MM.1S (cell line): Measurements from ENCODE around the gene TMEM43.

ENCODE experiments used
- DNase-seq: peaks from one replicate; pipeline ENCODE4 v3.0.0-alpha.2; 2015
- H2AFZ ChIP-seq: fragments of 300-600 bp; sonication (generic); 2 replicates; pipeline ENCODE4 v1.6.0; 2016; ENCODE audit warnings: antibody characterized with exemption, low read length
- H3F3A ChIP-seq: fragments of 300-600 bp; sonication (generic); 2 replicates; pipeline ENCODE4 v1.6.1; 2016; ENCODE audit warnings: mild to moderate bottlenecking, antibody characterized with exemption, low read length, moderate library complexity, mixed read lengths; ENCODE audit not compliant: insufficient read depth
- H3K27ac ChIP-seq: fragments of 300-600 bp; sonication (generic); 2 replicates; pipeline ENCODE4 v1.5.1; 2016; ENCODE audit warnings: mild to moderate bottlenecking, low read length
- H3K27me3 ChIP-seq: fragments of 300-600 bp; sonication (generic); replicated peaks from 2 replicates; pipeline ENCODE4 v1.6.0; 2016; ENCODE audit warnings: low read length; ENCODE audit not compliant: insufficient read depth
- H3K36me3 ChIP-seq: fragments of 300-600 bp; sonication (generic); replicated peaks from 2 replicates; pipeline ENCODE4 v1.6.1; 2016; ENCODE audit warnings: mild to moderate bottlenecking, low read length, mixed read lengths; ENCODE audit not compliant: insufficient read depth
- H3K4me1 ChIP-seq: fragments of 300-600 bp; sonication (generic); 2 replicates; pipeline ENCODE4 v1.6.1; 2016; ENCODE audit warnings: low read length, mixed read lengths
- H3K4me2 ChIP-seq: fragments of 300-600 bp; sonication (generic); 2 replicates; pipeline ENCODE4 v1.6.0; 2016; ENCODE audit warnings: low read depth, low read length
- H3K4me3 ChIP-seq: fragments of 300-600 bp; sonication (generic); 2 replicates; pipeline ENCODE4 v1.5.1; 2016; ENCODE audit warnings: low read length, mixed read lengths
- H3K79me2 ChIP-seq: fragments of 300-600 bp; sonication (generic); 2 replicates; pipeline ENCODE4 v1.6.1; 2016; ENCODE audit warnings: mixed run types, low read length, mixed read lengths
- H3K9ac ChIP-seq: fragments of 300-600 bp; sonication (generic); 2 replicates; pipeline ENCODE4 v1.6.1; 2016; ENCODE audit warnings: low read length, mixed read lengths
- H3K9me2 ChIP-seq: fragments of 300-600 bp; sonication (generic); replicated peaks from 2 replicates; pipeline ENCODE4 v1.6.1; 2016; ENCODE audit warnings: mild to moderate bottlenecking, low read length, mixed read lengths; ENCODE audit not compliant: insufficient read depth
- H3K9me3 ChIP-seq: fragments of 300-600 bp; sonication (generic); replicated peaks from 2 replicates; pipeline ENCODE4 v1.6.1; 2016; ENCODE audit warnings: mild to moderate bottlenecking, low read length, mixed read lengths; ENCODE audit not compliant: insufficient read depth
- H4K20me1 ChIP-seq: fragments of 300-600 bp; sonication (generic); 2 replicates; pipeline ENCODE4 v1.6.1; 2016; ENCODE audit warnings: mild to moderate bottlenecking, low read length, moderate library complexity, mixed read lengths; ENCODE audit not compliant: insufficient read depth
- CTCF ChIP-seq: fragments of 300-600 bp; sonication (generic); IDR thresholded peaks from 2 replicates; pipeline ENCODE4 v1.5.1; 2016; ENCODE audit warnings: antibody characterized with exemption, low read length, mixed read lengths
- EZH2 ChIP-seq: fragments of 300-600 bp; sonication (generic); optimal IDR thresholded peaks from 2 replicates; pipeline ENCODE3; 2017; ENCODE audit warnings: low read depth, mild to moderate bottlenecking, antibody characterized with exemption, low read length, mixed read lengths
- EZH2phosphoT487 ChIP-seq: fragments of 300-600 bp; sonication (generic); IDR thresholded peaks from 2 replicates; pipeline ENCODE4 v1.6.1; 2018; ENCODE audit warnings: antibody characterized with exemption, low read length

Gene TMEM43

DNA sequence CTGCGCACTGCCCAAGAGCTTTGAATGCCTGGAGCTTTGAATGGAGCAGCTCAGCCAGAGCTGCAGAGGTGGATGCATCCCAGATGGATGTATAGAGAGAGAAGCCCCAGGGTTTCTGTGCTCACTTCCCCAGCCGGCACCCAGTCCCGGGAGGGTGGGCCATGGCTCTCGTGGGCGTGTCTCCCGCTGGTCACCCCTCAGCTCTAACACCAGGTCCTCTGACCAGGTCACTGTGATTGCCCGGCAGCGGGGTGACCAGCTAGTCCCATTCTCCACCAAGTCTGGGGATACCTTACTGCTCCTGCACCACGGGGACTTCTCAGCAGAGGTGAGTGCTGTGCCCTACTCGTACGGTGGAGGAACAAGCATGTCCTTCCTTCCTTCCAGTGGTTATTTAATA is 10.7 kb downstream of the TMEM43 start:
- Histone ChIP-seq H3K4me2 (no peak overlapping the region), H3K36me3 (peaks cover 13% of the 10 kb centered on the region), H3K9me3 (no peaks in the 10 kb centered on the region), H3K9ac (no peak overlapping the region), H3F3A (no peaks in the 10 kb centered on the region), H4K20me1 (no peaks in the 10 kb centered on the region), H3K4me1 (no peaks in the 10 kb centered on the region), H3K27me3 (no peaks in the 10 kb centered on the region), H3K79me2 (0 out of 2 replicates have a peak, but pooled peaks cover 3% of the 10 kb centered on the region), H3K4me3 (no peak overlapping the region), H3K9me2 (no peaks in the 10 kb centered on the region), H3K27ac (no peak overlapping the region), H2AFZ (no peak overlapping the region)
- TF ChIP-seq EZH2phosphoT487 (no peak), CTCF (no peak), EZH2 (no peak)
- no peak for DNase-seq

- no peak overlapping the region for H2AFZ ChIP-seq
- no peaks in the 10 kb centered on the region for H3F3A ChIP-seq
- no peaks in the 10 kb centered on the region for H3K4me1 ChIP-seq
- H3K4me2 ChIP-seq = no peak overlapping the region
- no peak overlapping the region for H3K9ac ChIP-seq
- H3K9me2 ChIP-seq = no peaks in the 10 kb centered on the region
- H3K9me3 ChIP-seq = no peaks in the 10 kb centered on the region
- no peaks in the 10 kb centered on the region for H3K27me3 ChIP-seq
- DNase-seq = no peak
- no peaks in the 10 kb centered on the region for H4K20me1 ChIP-seq
- peaks cover 7% of the 10 kb centered on the region; the same call in 1 of the 2 replicates for H3K36me3 ChIP-seq
- H3K4me3 ChIP-seq = no peak overlapping the region
- no peaks in the 10 kb centered on the region for H3K79me2 ChIP-seq
- no peak overlapping the region for H3K27ac ChIP-seq
- no peak for TF ChIP-seq CTCF
- no peak for TF ChIP-seq EZH2
- no peak for TF ChIP-seq EZH2phosphoT487
Measured at GRCh38 chr3:14137004-14137403, 12.2 kb downstream of the TMEM43 start.

- no peak overlapping the region for H3K4me2 ChIP-seq
- no peaks in the 10 kb centered on the region for H3K79me2 ChIP-seq
- peaks cover 7% of the 10 kb centered on the region; the same call in 1 of the 2 replicates for H3K36me3 ChIP-seq
- H3K27ac ChIP-seq = no peak overlapping the region
- TF ChIP-seq EZH2phosphoT487 = no peak
- no peak for TF ChIP-seq EZH2
- TF ChIP-seq CTCF = no peak
- no peaks in the 10 kb centered on the region for H3K9me2 ChIP-seq
- H3K9me3 ChIP-seq = no peaks in the 10 kb centered on the region
- no peak overlapping the region for H3K4me3 ChIP-seq
- no peak for DNase-seq
- H3K27me3 ChIP-seq = no peaks in the 10 kb centered on the region
- H2AFZ ChIP-seq = no peak overlapping the region
- no peaks in the 10 kb centered on the region for H4K20me1 ChIP-seq
- no peaks in the 10 kb centered on the region for H3K4me1 ChIP-seq
- H3F3A ChIP-seq = no peaks in the 10 kb centered on the region
- H3K9ac ChIP-seq = no peak overlapping the region
Measured at GRCh38 chr3:14137445-14137844, 12.6 kb downstream of the TMEM43 start.
